Gastroesophageal sphincter (tissue), 3 donors: ENCODE results near the gene ELOVL4.

ENCODE experiments used
- POLR2AphosphoS5 ChIP-seq: sonication (generic); formaldehyde crosslinking; IDR thresholded peaks from one replicate; pipeline ENCODE4 v1.6.1; 2017; ENCODE audit warnings: antibody characterized with exemption
- TF ChIP-seq, protein P1 (sequence below), 4 experiments: fragments of 200-600 bp in 2 of 4; fragments of 450-650 bp in 2 of 4; sonication (generic) in 1 of 4; IDR thresholded peaks; one replicate each; pipeline ENCODE4 v1.5.1; 2017 to 2019; ENCODE audit warnings: antibody characterized with exemption in 4 of 4, mild to moderate bottlenecking in 2 of 4, moderate library complexity in 2 of 4

DNA sequence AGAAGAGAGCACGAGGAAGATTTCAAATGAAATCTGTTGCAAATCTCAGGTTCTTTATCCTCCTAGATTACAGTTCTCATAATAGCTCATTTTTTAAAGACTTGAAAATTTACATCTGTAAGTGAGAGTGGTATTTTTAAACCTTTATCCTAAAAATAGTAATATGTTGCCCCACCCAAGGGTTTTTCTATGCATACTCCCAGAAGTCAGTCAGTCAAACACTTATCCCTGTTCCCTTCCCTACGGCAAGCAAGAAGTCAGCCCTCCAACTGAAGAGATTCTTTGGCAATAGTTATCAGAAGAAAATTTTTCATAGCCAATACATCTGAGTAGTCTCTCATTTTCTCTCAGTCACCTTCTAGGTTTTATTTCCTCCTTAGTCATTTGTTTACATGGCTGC, 24.1 kb downstream of the ELOVL4 start:
- TF ChIP-seq, protein P1, sequence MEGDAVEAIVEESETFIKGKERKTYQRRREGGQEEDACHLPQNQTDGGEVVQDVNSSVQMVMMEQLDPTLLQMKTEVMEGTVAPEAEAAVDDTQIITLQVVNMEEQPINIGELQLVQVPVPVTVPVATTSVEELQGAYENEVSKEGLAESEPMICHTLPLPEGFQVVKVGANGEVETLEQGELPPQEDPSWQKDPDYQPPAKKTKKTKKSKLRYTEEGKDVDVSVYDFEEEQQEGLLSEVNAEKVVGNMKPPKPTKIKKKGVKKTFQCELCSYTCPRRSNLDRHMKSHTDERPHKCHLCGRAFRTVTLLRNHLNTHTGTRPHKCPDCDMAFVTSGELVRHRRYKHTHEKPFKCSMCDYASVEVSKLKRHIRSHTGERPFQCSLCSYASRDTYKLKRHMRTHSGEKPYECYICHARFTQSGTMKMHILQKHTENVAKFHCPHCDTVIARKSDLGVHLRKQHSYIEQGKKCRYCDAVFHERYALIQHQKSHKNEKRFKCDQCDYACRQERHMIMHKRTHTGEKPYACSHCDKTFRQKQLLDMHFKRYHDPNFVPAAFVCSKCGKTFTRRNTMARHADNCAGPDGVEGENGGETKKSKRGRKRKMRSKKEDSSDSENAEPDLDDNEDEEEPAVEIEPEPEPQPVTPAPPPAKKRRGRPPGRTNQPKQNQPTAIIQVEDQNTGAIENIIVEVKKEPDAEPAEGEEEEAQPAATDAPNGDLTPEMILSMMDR (IDR thresholded peaks at IDR 0.05): no peak
- no peak for TF ChIP-seq POLR2AphosphoS5
